ENCODE data around the gene GMPR. TPM values are rescaled to one million over a fixed set of nuclear protein-coding genes. Genes with fewer than 3 reads are reported as not detected.

The GMPR gene
- total and polyA plus RNA-seq, 10 of the 15 experiments (the other 5 are each of a cell fraction or from before 2014, with no cell fraction given) = 0.15 to 1.8 (median 0.49) TPM; not detected in 1

DNA sequence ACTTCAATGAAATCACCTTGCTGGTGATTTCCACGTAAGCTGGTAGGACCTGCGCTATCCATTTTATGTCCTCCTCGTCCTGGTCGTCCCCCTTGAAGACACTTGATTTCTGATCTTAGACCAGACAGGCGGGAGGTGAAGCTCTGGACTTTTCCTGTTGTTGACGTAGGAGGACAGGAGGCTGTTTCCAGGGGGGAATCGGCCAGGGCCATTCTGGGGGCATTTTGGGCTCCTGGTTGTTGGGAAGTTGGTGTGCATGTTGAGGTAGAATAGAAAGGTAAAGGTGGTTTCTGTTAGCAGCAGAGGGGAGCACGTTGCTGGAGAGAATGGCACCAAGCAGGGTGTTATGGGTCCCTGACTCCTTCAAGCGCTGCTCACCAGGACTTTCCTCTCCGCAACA is 56.0 kb downstream of the GMPR start:
- SMC1A ChIA-PET (ENCODE audit: uncharacterized antibody, unreplicated experiment) = no interaction called here
- TF ChIP-seq PML (IDR thresholded peaks at IDR 0.05; ENCODE audit: low read length) = no peak
- no peak for TF ChIP-seq NR2C1 (IDR thresholded peaks at IDR 0.05)
- TF ChIP-seq, protein P1, sequence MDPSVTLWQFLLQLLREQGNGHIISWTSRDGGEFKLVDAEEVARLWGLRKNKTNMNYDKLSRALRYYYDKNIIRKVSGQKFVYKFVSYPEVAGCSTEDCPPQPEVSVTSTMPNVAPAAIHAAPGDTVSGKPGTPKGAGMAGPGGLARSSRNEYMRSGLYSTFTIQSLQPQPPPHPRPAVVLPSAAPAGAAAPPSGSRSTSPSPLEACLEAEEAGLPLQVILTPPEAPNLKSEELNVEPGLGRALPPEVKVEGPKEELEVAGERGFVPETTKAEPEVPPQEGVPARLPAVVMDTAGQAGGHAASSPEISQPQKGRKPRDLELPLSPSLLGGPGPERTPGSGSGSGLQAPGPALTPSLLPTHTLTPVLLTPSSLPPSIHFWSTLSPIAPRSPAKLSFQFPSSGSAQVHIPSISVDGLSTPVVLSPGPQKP (IDR thresholded peaks at IDR 0.05; ENCODE audit: low read depth, low read length) = no peak
- no peak for TF ChIP-seq TCF3 (IDR thresholded peaks at IDR 0.05; ENCODE audit: borderline replicate concordance, insufficient read depth, low read depth, low read length)
- TF ChIP-seq EP300 (IDR thresholded peaks at IDR 0.05; ENCODE audit: borderline replicate concordance in 1 of 2, control insufficient read depth in 1 of 2, low read depth in 2 of 2, low read length in 2 of 2) = no peak
- no peak for TF ChIP-seq RB1 (IDR thresholded peaks at IDR 0.05; ENCODE audit: borderline replicate concordance)
- TF ChIP-seq NFYB (IDR thresholded peaks at IDR 0.05; ENCODE audit: insufficient read depth, low read depth, low read length) = no peak
- TF ChIP-seq RELA (IDR thresholded peaks at IDR 0.05; ENCODE audit: borderline replicate concordance, partially characterized antibody) = no peak
- no peak for TF ChIP-seq IRF3 (IDR thresholded peaks at IDR 0.05)
- no peak for TF ChIP-seq CEBPB (IDR thresholded peaks at IDR 0.05; ENCODE audit: borderline replicate concordance in 1 of 2, low read depth in 2 of 2, low read length in 2 of 2)
- POLR2A ChIA-PET = no interaction called here
- H3K4me1 ChIP-seq (ENCODE audit: control insufficient read depth, insufficient read depth, low read length) = no peaks in the 10 kb centered on the region
- no peak overlapping the region for H3K4me3 ChIP-seq
- RAD21 ChIA-PET (ENCODE audit: unreplicated experiment) = no interaction called here
- H3K27me3 ChIP-seq (replicated peaks in 1 of 2; ENCODE audit: control insufficient read depth in 2 of 2, insufficient read depth in 2 of 2, low read length in 1 of 2) = no peaks in the 10 kb centered on the region
- intact Hi-C loops (cut with micrococcal nuclease; ENCODE audit: unreplicated experiment) (no loop called here), in situ Hi-C loops (cut with MboI) (no loop called here)
- BruUV-seq (replicated peaks) = no TSS peak
- H3K27ac ChIP-seq (ENCODE audit: control insufficient read depth, insufficient read depth) = no peak overlapping the region
- WGBS (ENCODE audit: insufficient coverage, insufficient replicate concordance, low lambda C conversion rate, missing lambda C conversion rate) = 70% methylated on average over 10 of the region's 10 CpGs
- H2AFZ ChIP-seq (ENCODE audit: control insufficient read depth, low read depth, low read length) = no peak overlapping the region
- ATAC-seq (no peak), DNase-seq (ENCODE audit: low read depth, low spot score) (no peak), FAIRE-seq (no peak)
- no peaks in the 10 kb centered on the region for H3K79me2 ChIP-seq (ENCODE audit: control insufficient read depth, insufficient read depth, low read length)
- H3K9me3 ChIP-seq (replicated peaks; ENCODE audit: control insufficient read depth, insufficient read depth, low read length) = no peaks in the 10 kb centered on the region
- no peak overlapping the region for H3K4me2 ChIP-seq (ENCODE audit: control insufficient read depth, insufficient read depth)
- no peak overlapping the region for H3K9ac ChIP-seq (ENCODE audit: control insufficient read depth, insufficient read depth, low read length)
- CTCF ChIA-PET = interaction anchor here (0.9 to 4.0 kb wide), 2 partner anchors 9 to 24 kb away, joined by 3 to 18 read pairs; no protein-coding TSS in a partner anchor
- H3K36me3 ChIP-seq (ENCODE audit: control insufficient read depth in 2 of 2, insufficient read depth in 2 of 2, low read length in 1 of 2) = no peaks in the 10 kb centered on the region
- H4K20me1 ChIP-seq (ENCODE audit: control insufficient read depth, insufficient read depth) = no peaks in the 10 kb centered on the region
